Peyer's patch (tissue), 4 donors: ENCODE measurements around the gene PPY.

Experiments
- POLR2A ChIP-seq, 2 donors: fragments of 450-650 bp; IDR thresholded peaks; one replicate each; pipeline ENCODE4 v1.5.1; 2017; ENCODE audit warnings: antibody characterized with exemption in 2 of 2, mild to moderate bottlenecking in 2 of 2, moderate library complexity in 2 of 2
- TF ChIP-seq, protein P1 (sequence below), 6 experiments: fragments of 450-650 bp in 4 of 6; fragments of 200-600 bp in 2 of 6; sonication (generic) in 1 of 6; IDR thresholded peaks; one replicate each; pipeline ENCODE4 v1.5.1; 2017 to 2019; ENCODE audit warnings: antibody characterized with exemption in 6 of 6, mild to moderate bottlenecking in 3 of 6, moderate library complexity in 1 of 6

DNA sequence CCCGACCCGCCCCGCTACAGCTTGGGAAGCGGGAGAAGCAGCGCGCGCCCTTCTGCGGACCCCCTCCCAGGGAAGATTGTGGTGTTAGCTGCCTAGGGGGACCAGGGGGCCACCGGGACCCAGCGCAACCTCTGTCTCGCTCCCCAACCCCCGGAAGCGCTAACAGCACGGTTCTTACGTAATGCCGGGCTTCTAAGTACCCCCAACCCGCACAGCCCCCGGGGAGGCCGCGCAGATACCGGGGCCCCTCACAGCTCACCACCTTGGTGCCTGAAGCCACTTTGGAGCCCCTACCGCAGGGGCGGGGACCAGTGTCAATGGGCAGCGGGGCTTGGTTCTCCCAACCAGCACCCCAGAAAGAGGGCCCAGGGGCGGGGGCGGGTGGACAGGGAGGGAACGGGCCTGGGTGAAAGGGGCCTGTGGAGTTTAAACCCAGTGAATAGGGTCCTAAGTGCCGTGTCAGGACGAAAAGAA is 35.3 kb downstream of the PPY start:
- TF ChIP-seq, protein P1, sequence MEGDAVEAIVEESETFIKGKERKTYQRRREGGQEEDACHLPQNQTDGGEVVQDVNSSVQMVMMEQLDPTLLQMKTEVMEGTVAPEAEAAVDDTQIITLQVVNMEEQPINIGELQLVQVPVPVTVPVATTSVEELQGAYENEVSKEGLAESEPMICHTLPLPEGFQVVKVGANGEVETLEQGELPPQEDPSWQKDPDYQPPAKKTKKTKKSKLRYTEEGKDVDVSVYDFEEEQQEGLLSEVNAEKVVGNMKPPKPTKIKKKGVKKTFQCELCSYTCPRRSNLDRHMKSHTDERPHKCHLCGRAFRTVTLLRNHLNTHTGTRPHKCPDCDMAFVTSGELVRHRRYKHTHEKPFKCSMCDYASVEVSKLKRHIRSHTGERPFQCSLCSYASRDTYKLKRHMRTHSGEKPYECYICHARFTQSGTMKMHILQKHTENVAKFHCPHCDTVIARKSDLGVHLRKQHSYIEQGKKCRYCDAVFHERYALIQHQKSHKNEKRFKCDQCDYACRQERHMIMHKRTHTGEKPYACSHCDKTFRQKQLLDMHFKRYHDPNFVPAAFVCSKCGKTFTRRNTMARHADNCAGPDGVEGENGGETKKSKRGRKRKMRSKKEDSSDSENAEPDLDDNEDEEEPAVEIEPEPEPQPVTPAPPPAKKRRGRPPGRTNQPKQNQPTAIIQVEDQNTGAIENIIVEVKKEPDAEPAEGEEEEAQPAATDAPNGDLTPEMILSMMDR (IDR thresholded peaks at IDR 0.05): no peak
- TF ChIP-seq POLR2A (IDR thresholded peaks at IDR 0.05): no peak
